Measurements from ENCODE around the gene GPX4. TPM values are rescaled to one million over a fixed set of nuclear protein-coding genes. Genes with fewer than 3 reads are reported as not detected.

The GPX4 gene
- total and polyA plus RNA-seq, 10 of the 15 experiments (the other 5 are each of a cell fraction or from before 2014, with no cell fraction given) = 33.3 to 749 (median 297) TPM

GRCh38 chr19:1104311-1105007 lies 665 bp downstream of the GPX4 start (continued):
- TF ChIP-seq NKRF (conservative IDR thresholded peaks at IDR 0.05) (peak; percentile 82), ZNF217 (IDR thresholded peaks at IDR 0.05) (no peak), JUNB (IDR thresholded peaks at IDR 0.05) (no peak), CBX3 (IDR thresholded peaks at IDR 0.05; ENCODE audit: borderline replicate concordance, low read depth) (no peak), CUX1 (IDR thresholded peaks at IDR 0.05; ENCODE audit: insufficient replicate concordance, low read depth, low read length) (no peak), ZBTB33 (IDR thresholded peaks at IDR 0.05) (no peak), RCOR1 (conservative IDR thresholded peaks at IDR 0.05; ENCODE audit: low read depth, low read length) (no peak), E2F4 (IDR thresholded peaks at IDR 0.05; ENCODE audit: low read depth, low read length) (no peak), CEBPZ (IDR thresholded peaks at IDR 0.05; ENCODE audit: low read depth, low read length) (no peak), PRDM15 (CRISPR knock-in tag; IDR thresholded peaks at IDR 0.05) (no peak)
